ENCODE data around the gene DNAH8.

Gene DNAH8

DNA sequence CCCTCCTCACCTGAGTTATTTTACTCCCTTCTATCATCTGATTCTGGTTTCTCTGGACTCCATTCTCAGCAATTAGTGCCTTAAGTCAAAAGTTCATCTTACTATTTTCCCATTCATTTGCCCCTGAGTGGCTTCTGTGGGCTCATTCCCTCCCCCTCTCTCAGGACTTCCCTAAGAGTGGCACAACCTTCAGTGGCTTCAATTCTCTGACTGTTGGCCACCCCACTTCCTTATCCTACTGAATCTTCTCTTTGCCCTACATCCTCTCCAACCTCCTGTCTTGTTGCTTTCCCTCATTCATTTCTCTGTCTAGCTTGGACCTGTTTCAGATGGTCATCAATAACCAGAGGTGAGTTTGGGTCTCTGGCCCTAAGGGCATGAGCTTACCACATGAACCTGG lies 272.4 kb downstream of the DNAH8 start:
- H3F3A ChIP-seq (ENCODE audit: insufficient read depth): no peaks in the 10 kb centered on the region
- H3K9me3 ChIP-seq (ENCODE audit: insufficient read depth, low read length): no peaks in the 10 kb centered on the region
- no peak for TF ChIP-seq CTCF (IDR thresholded peaks at IDR 0.05; ENCODE audit: insufficient read depth, low read length, poor library complexity, severe bottlenecking)
- no peak for TF ChIP-seq EZH2phosphoT487 (conservative IDR thresholded peaks at IDR 0.05; ENCODE audit: low read length)
- H3K4me3 ChIP-seq (ENCODE audit: insufficient read depth, low read length, poor library complexity, severe bottlenecking): no peak overlapping the region
- no peaks in the 10 kb centered on the region for H3K9me2 ChIP-seq (replicated peaks; ENCODE audit: insufficient read depth, low read length)
- no peaks in the 10 kb centered on the region for H3K79me2 ChIP-seq (ENCODE audit: insufficient read depth, low read length)
- no peaks in the 10 kb centered on the region for H3K27me3 ChIP-seq (ENCODE audit: low read length)
- no peak overlapping the region for H3K9ac ChIP-seq (ENCODE audit: low read length)
- H3K4me2 ChIP-seq (ENCODE audit: low read depth, low read length, poor library complexity, severe bottlenecking): no peak overlapping the region
- no peaks in the 10 kb centered on the region for H3K36me3 ChIP-seq (ENCODE audit: low read length)
- H4K20me1 ChIP-seq (ENCODE audit: low read depth, low read length): no peaks in the 10 kb centered on the region
- no peak overlapping the region for H2AFZ ChIP-seq (ENCODE audit: low read depth, low read length, severe bottlenecking)
- no peak overlapping the region for H3K27ac ChIP-seq (ENCODE audit: low read depth, low read length)

DNA sequence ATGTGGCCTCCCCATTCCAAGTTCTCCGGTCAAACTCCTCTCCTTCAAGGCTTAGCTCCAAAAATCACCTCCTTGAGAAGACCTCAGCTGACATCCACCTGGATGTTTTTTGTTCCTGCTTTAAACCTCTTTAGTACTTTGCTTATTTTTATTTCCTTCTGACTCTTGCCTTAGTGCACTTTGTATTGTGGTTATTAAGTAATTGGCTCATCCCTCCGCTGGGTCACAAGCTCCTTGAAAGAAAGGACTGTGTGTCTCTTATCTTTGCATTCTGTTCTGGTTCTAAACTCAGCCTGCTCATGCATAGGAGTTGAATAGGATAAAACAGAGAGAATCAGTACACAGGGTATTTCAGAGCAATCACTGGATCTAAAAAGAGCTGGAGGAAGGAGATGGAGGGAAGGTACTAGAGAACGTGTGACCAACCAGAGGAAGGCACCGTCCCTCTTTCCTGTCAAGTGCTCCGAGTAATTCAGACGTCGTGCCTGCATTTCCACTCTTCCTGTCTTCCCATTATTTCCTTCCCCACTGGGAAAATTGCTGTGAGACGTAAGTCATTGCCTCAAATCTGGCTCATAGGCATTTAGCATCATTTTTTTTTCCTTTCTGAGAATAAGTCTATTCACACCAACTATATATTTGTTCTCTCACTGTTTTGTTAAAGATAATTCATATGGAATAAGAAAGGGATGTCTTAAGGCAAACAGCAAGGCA lies 273.8 kb downstream of the DNAH8 start:
- Histone ChIP-seq H4K20me1 (ENCODE audit: low read depth, low read length) (no peaks in the 10 kb centered on the region), H3K4me2 (ENCODE audit: low read depth, low read length, poor library complexity, severe bottlenecking) (no peak overlapping the region), H3K36me3 (ENCODE audit: low read length) (no peaks in the 10 kb centered on the region), H3F3A (ENCODE audit: insufficient read depth) (no peaks in the 10 kb centered on the region), H3K4me3 (ENCODE audit: insufficient read depth, low read length, poor library complexity, severe bottlenecking) (no peak overlapping the region), H3K9me3 (ENCODE audit: insufficient read depth, low read length) (no peaks in the 10 kb centered on the region), H3K79me2 (ENCODE audit: insufficient read depth, low read length) (no peaks in the 10 kb centered on the region), H3K9ac (ENCODE audit: low read length) (no peak overlapping the region), H3K9me2 (replicated peaks; ENCODE audit: insufficient read depth, low read length) (no peaks in the 10 kb centered on the region), H3K27ac (ENCODE audit: low read depth, low read length) (no peak overlapping the region), H2AFZ (ENCODE audit: low read depth, low read length, severe bottlenecking) (no peak overlapping the region), H3K27me3 (ENCODE audit: low read length) (no peaks in the 10 kb centered on the region)
- TF ChIP-seq CTCF (IDR thresholded peaks at IDR 0.05; ENCODE audit: insufficient read depth, low read length, poor library complexity, severe bottlenecking): no peak

DNA sequence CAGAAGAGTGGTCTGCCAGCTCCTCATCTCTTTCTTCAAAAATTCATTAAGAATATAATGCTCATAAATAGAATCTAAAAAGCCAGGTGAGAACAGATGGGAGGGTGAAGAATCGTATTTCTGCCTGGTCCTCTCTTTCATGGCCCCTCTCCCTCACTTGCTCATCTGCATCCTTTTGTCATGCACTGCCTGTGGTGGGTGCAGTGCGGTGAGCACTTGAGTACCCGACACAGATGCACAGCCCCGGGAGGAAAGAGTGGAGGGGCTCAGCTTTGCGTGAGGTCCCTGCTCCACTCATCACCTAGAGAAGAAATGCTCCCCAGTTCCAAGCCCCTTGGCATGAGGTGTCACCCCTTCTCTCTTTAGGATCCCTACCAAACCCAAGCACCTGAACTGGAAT lies 275.4 kb downstream of the DNAH8 start:
- Histone ChIP-seq H4K20me1 (ENCODE audit: low read depth, low read length) (no peaks in the 10 kb centered on the region), H3K4me2 (ENCODE audit: low read depth, low read length, poor library complexity, severe bottlenecking) (no peak overlapping the region), H2AFZ (ENCODE audit: low read depth, low read length, severe bottlenecking) (no peak overlapping the region), H3K4me3 (ENCODE audit: insufficient read depth, low read length, poor library complexity, severe bottlenecking) (no peak overlapping the region), H3K9me2 (replicated peaks; ENCODE audit: insufficient read depth, low read length) (no peaks in the 10 kb centered on the region), H3K27ac (ENCODE audit: low read depth, low read length) (no peak overlapping the region), H3K9me3 (ENCODE audit: insufficient read depth, low read length) (no peaks in the 10 kb centered on the region), H3K9ac (ENCODE audit: low read length) (no peak overlapping the region), H3F3A (ENCODE audit: insufficient read depth) (no peaks in the 10 kb centered on the region), H3K79me2 (ENCODE audit: insufficient read depth, low read length) (no peaks in the 10 kb centered on the region), H3K27me3 (ENCODE audit: low read length) (no peaks in the 10 kb centered on the region), H3K36me3 (ENCODE audit: low read length) (no peaks in the 10 kb centered on the region)
- TF ChIP-seq CTCF (IDR thresholded peaks at IDR 0.05; ENCODE audit: insufficient read depth, low read length, poor library complexity, severe bottlenecking): no peak
- no peak for TF ChIP-seq EZH2phosphoT487 (conservative IDR thresholded peaks at IDR 0.05; ENCODE audit: low read length)

Measured in SU-DHL-6 (cell line).